ENCODE data around the gene MRPL52.

Gene MRPL52

GRCh38 chr14:22878271-22879246, 48.9 kb downstream of the MRPL52 start:
- DNase-seq (ENCODE audit: low read depth in 4 of 4, low spot score in 1 of 4) = no peak

- DNase-seq (ENCODE audit: low read depth in 4 of 4, low spot score in 1 of 4) = no peak
Measured at GRCh38 chr14:22882064-22882463, 52.4 kb downstream of the MRPL52 start.

GRCh38 chr14:22882529-22883172, 53.0 kb downstream of the MRPL52 start:
- no peak for DNase-seq (ENCODE audit: low read depth in 4 of 4, low spot score in 1 of 4)

GRCh38 chr14:22883173-22883976, 53.7 kb downstream of the MRPL52 start, which contains the start of gene REM2:
TSS of gene REM2 (plus strand) at chr14:22883222. CDS start at chr14:22883288, 66 bp downstream.
- no peak for DNase-seq (ENCODE audit: low read depth in 4 of 4, low spot score in 1 of 4)

- DNase-seq (ENCODE audit: low read depth in 4 of 4, low spot score in 1 of 4) = no peak
Measured at GRCh38 chr14:22884076-22884737, 54.5 kb downstream of the MRPL52 start.
